PC-9 (cell line): ENCODE data around the gene COMT. TPM values are rescaled to one million over a fixed set of nuclear protein-coding genes. Genes with fewer than 3 reads are reported as not detected.

Source experiments
- BruUV-seq: library from RNA; stranded (reverse); fragments of 400-500 nt; replicated peaks from 2 replicates; lab custom pipeline; 2021; lab: Mats Ljungman, UMichigan
- CTCF ChIA-PET: fragments of 300-600 bp; sonication (Branson Sonifier 250); formaldehyde crosslinking; loops from one replicate; lab custom pipeline; 2022; ENCODE audit warnings: antibody characterized with exemption; lab: Charles Lee
- POLR2A ChIA-PET: fragments of 300-600 bp; sonication (Branson Sonifier 250); formaldehyde crosslinking; loops from one replicate; lab custom pipeline; 2022; ENCODE audit warnings: antibody characterized with exemption; ENCODE audit not compliant: unreplicated experiment; lab: Charles Lee
- DNase-seq, 2 experiments: peaks; one replicate each; pipeline versions ENCODE4 v3.0.0 to v3.0.0-alpha.2; 2015 to 2022; ENCODE audit warnings: mixed read lengths in 1 of 2
- H2AFZ ChIP-seq: fragments of 200-600 bp; sonication (generic); 2 replicates; pipeline ENCODE4 v1.8.1; 2017; ENCODE audit warnings: antibody characterized with exemption
- H3F3A ChIP-seq: fragments of 200-600 bp; sonication (generic); 2 replicates; pipeline ENCODE4 v1.8.1; 2017; ENCODE audit warnings: antibody characterized with exemption, mild to moderate bottlenecking, low read depth; ENCODE audit not compliant: insufficient read depth
- H3K27ac ChIP-seq: fragments of 200-600 bp; sonication (generic); 2 replicates; pipeline ENCODE4 v1.6.1; 2016; ENCODE audit warnings: mixed run types
- H3K27me3 ChIP-seq: fragments of 200-600 bp; sonication (generic); 2 replicates; pipeline ENCODE4 v1.6.1; 2016; ENCODE audit warnings: low read depth, mixed run types; ENCODE audit not compliant: insufficient read depth
- H3K36me3 ChIP-seq: fragments of 200-600 bp; sonication (generic); 2 replicates; pipeline ENCODE4 v1.6.1; 2016; ENCODE audit warnings: low read depth, mixed run types
- H3K4me1 ChIP-seq: fragments of 200-600 bp; sonication (generic); replicated peaks from 2 replicates; pipeline ENCODE4 v1.6.1; 2016; ENCODE audit warnings: mixed run types; ENCODE audit not compliant: insufficient read depth
- H3K4me2 ChIP-seq: fragments of 200-600 bp; sonication (generic); 2 replicates; pipeline ENCODE4 v1.6.1; 2017; ENCODE audit warnings: mixed run types
- H3K4me3 ChIP-seq: fragments of 200-600 bp; sonication (generic); 2 replicates; pipeline ENCODE4 v1.6.1; 2016; ENCODE audit warnings: mixed run types
- H3K79me2 ChIP-seq: fragments of 200-600 bp; sonication (generic); 2 replicates; pipeline ENCODE4 v1.6.1; 2017; ENCODE audit warnings: low read depth, mixed run types
- H3K9me2 ChIP-seq: fragments of 200-600 bp; sonication (generic); 2 replicates; pipeline ENCODE4 v1.8.1; 2017; ENCODE audit warnings: mild to moderate bottlenecking; ENCODE audit not compliant: insufficient read depth
- H3K9me3 ChIP-seq: fragments of 200-600 bp; sonication (generic); 2 replicates; pipeline ENCODE4 v1.8.1; 2016; ENCODE audit warnings: low read depth; ENCODE audit not compliant: insufficient read depth
- H4K20me1 ChIP-seq: fragments of 200-600 bp; sonication (generic); 2 replicates; pipeline ENCODE4 v1.8.1; 2017; ENCODE audit not compliant: insufficient read depth
- CTCF ChIP-seq: fragments of 200-600 bp; sonication (generic); conservative IDR thresholded peaks from 2 replicates; pipeline ENCODE4 v1.6.1; 2017; ENCODE audit warnings: mixed run types, antibody characterized with exemption, mild to moderate bottlenecking, moderate library complexity
- EZH2 ChIP-seq: fragments of 200-600 bp; sonication (generic); IDR thresholded peaks from 2 replicates; pipeline ENCODE4 v1.8.0; 2017; ENCODE audit warnings: antibody characterized with exemption, low read depth
- intact Hi-C: fragments of 100-400 bp; cut with micrococcal nuclease; formaldehyde crosslinking; loops from one replicate; pipeline ENCODE4 v1.10.0; 2022; ENCODE audit not compliant: unreplicated experiment
- total RNA-seq: library from RNA; stranded (reverse); gene quantifications from 2 replicates; pipeline ENCODE4 v1.2.3, GENCODE V29; 2021

The COMT gene
- total RNA-seq, 1 experiment from 2014 or later = 99.9 TPM

DNA sequence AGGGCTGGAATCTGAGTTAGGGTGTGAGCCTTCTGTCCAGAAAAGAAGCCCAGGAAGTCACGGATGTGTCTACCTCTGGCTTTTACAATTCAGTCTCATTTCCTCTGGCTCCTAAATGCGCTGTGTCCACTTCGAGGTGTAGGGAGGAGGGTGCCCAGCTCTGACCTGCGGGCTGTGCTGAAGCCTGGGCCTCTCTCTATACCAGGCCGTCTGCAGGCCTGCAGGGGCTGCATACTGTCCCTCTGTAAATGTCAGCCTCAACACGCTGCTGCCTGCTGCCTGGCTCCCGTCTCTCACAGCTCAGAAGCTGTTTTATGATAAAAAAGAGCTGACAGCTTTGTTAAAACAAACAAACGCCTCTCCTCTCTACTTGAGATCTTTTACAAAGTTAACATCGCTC lies 60.6 kb downstream of the COMT start:
- intact Hi-C loops = no loop called here
- POLR2A ChIA-PET = no interaction called here

DNA sequence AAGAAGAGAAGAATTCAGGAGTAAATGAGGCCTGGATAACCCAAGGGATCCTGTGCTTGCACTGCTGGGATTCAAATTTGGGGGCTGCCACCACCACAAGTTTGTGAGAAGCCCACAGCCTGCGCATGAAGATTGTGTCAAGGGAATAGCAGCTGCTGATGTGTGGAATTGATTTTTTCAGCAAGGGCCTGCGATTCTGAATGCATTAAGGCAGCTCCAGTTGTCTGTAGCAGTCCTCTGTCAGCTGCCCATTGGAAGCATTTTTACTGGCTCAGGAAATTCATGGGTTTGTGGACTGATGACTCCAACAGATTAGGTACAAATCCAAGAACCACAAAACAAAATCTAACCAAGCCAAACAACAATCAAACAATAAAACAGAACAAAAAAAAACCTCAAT lies 61.1 kb downstream of the COMT start:
- Histone ChIP-seq H3K27ac (no peak overlapping the region), H3K9me2 (no peaks in the 10 kb centered on the region), H4K20me1 (no peaks in the 10 kb centered on the region), H3K4me1 (no peaks in the 10 kb centered on the region), H3K9me3 (no peaks in the 10 kb centered on the region), H3K4me2 (no peak overlapping the region), H3K27me3 (no peaks in the 10 kb centered on the region), H2AFZ (no peak overlapping the region), H3K4me3 (no peak overlapping the region), H3K79me2 (no peaks in the 10 kb centered on the region), H3K36me3 (no peaks in the 10 kb centered on the region), H3F3A (no peaks in the 10 kb centered on the region)
- intact Hi-C loops = no loop called here
- CTCF ChIA-PET = no interaction called here
- POLR2A ChIA-PET = no interaction called here
- no TSS peak for BruUV-seq
- DNase-seq = no peak
- TF ChIP-seq EZH2 (no peak), CTCF (no peak)

More for the DNA sequence above, 60.6 kb downstream of the COMT start:
- Histone ChIP-seq H3K4me3 (no peak overlapping the region), H3F3A (no peaks in the 10 kb centered on the region), H3K27ac (no peak overlapping the region), H2AFZ (no peak overlapping the region), H3K79me2 (no peaks in the 10 kb centered on the region), H4K20me1 (no peaks in the 10 kb centered on the region), H3K36me3 (no peaks in the 10 kb centered on the region), H3K27me3 (no peaks in the 10 kb centered on the region), H3K4me1 (no peaks in the 10 kb centered on the region), H3K9me3 (no peaks in the 10 kb centered on the region), H3K4me2 (no peak overlapping the region), H3K9me2 (no peaks in the 10 kb centered on the region)
- no TSS peak for BruUV-seq
- CTCF ChIA-PET = interaction anchor here (0.6 kb wide), 1 partner anchor 282 kb away, joined by 3 read pairs; no protein-coding TSS in a partner anchor
- DNase-seq = no peak
- no peak for TF ChIP-seq CTCF
- no peak for TF ChIP-seq EZH2

- Histone ChIP-seq H4K20me1 (no peaks in the 10 kb centered on the region), H3K4me3 (no peak overlapping the region), H3K27me3 (no peaks in the 10 kb centered on the region), H3K27ac (no peak overlapping the region), H3K4me1 (no peaks in the 10 kb centered on the region), H3K79me2 (no peaks in the 10 kb centered on the region), H3K36me3 (no peaks in the 10 kb centered on the region), H3F3A (no peaks in the 10 kb centered on the region), H3K4me2 (no peak overlapping the region), H3K9me2 (no peaks in the 10 kb centered on the region), H2AFZ (no peak overlapping the region), H3K9me3 (no peaks in the 10 kb centered on the region)
- DNase-seq = no peak
- CTCF ChIA-PET = no interaction called here
- no peak for TF ChIP-seq EZH2
- no peak for TF ChIP-seq CTCF
- intact Hi-C loops = no loop called here
- POLR2A ChIA-PET = no interaction called here
- BruUV-seq = no TSS peak
Measured at GRCh38 chr22:20003304-20003703, 61.7 kb downstream of the COMT start.
